ENCODE data around the gene SYNE1. TPM values are rescaled to one million over a fixed set of nuclear protein-coding genes. Genes with fewer than 3 reads are reported as not detected.

The SYNE1 gene
- total RNA-seq, 1 experiment from 2014 or later: 3.0 TPM

- no peak for DNase-seq
- WGBS (ENCODE audit: extremely low coverage, insufficient read length, low lambda C conversion rate): no CpG with 5 or more reads among the region's 2 CpGs
- Histone ChIP-seq H3K14ac (ENCODE audit: insufficient read depth, low read length) (no peak overlapping the region), H2BK5ac (ENCODE audit: insufficient read length, low read length) (no peak overlapping the region), H2BK20ac (ENCODE audit: low read depth, low read length, poor library complexity, severe bottlenecking) (no peak overlapping the region), H3K79me2 (ENCODE audit: insufficient read depth, low read length) (no peaks in the 10 kb centered on the region), H3T11ph (ENCODE audit: low read length) (no peak overlapping the region), H2BK15ac (ENCODE audit: low read depth, low read length) (no peak overlapping the region), H3K56ac (ENCODE audit: insufficient read length, low read depth, low read length) (no peak overlapping the region), H3K9ac (ENCODE audit: extremely low read depth, insufficient read length, low read length) (no peak overlapping the region), H3K18ac (ENCODE audit: insufficient read length, low read depth, low read length) (no peak overlapping the region), H3K9me3 (ENCODE audit: control insufficient read depth, low read depth, low read length) (peaks cover 5% of the 10 kb centered on the region), H4K8ac (replicated peaks; ENCODE audit: insufficient read length, low read depth, low read length) (no peak overlapping the region), H3K23me2 (ENCODE audit: insufficient read length, low read depth, low read length, poor library complexity, severe bottlenecking) (no peaks in the 10 kb centered on the region), H3K27ac (ENCODE audit: insufficient read length, low read depth, low read length) (no peak overlapping the region), H2AFZ (ENCODE audit: low read length) (no peak overlapping the region), H2BK12ac (ENCODE audit: insufficient read length, low read depth, low read length) (no peak overlapping the region), H2AK5ac (ENCODE audit: insufficient read length, low read length) (no peak overlapping the region), H3K4ac (ENCODE audit: low read depth, low read length) (no peak overlapping the region), H4K20me1 (ENCODE audit: control insufficient read depth, insufficient read depth, insufficient read length) (no peaks in the 10 kb centered on the region), H4K5ac (ENCODE audit: insufficient read length, low read depth, low read length) (no peak overlapping the region), H3K4me1 (ENCODE audit: insufficient read depth, low read length) (no peaks in the 10 kb centered on the region; the same call in 1 of the 2 replicates), H3K23ac (ENCODE audit: insufficient read length, low read depth, low read length) (no peak overlapping the region), H2BK120ac (ENCODE audit: low read depth, low read length, poor library complexity, severe bottlenecking) (no peak overlapping the region), H3K79me1 (ENCODE audit: insufficient read depth, low read depth, low read length, poor library complexity, severe bottlenecking) (no peaks in the 10 kb centered on the region), H3K27me3 (ENCODE audit: insufficient read depth, low read length) (no peaks in the 10 kb centered on the region), H4K91ac (ENCODE audit: insufficient read length, low read depth, low read length) (no peak overlapping the region), H3K4me2 (ENCODE audit: insufficient read depth, insufficient read length, low read length) (no peak overlapping the region)
- Mint-ChIP-seq H3K4me3 (no peak overlapping the region), H3K27me3 (ENCODE audit: low read depth) (no peaks in the 10 kb centered on the region), H3K36me3 (ENCODE audit: insufficient read depth in 1 of 3, low read depth in 3 of 3) (peaks cover 7 to 19% (median 14%) of the 10 kb centered on the region in 3 experiments), H3K27ac (no peak overlapping the region), H3K9me3 (peaks cover 11 to 12% of the 10 kb centered on the region in 2 experiments; a peak in 4 of 5 replicates), H3K4me1 (peaks cover 0 to 5% of the 10 kb centered on the region in 2 experiments; a peak in 2 of 4 replicates)
- TF ChIP-seq, protein P1, sequence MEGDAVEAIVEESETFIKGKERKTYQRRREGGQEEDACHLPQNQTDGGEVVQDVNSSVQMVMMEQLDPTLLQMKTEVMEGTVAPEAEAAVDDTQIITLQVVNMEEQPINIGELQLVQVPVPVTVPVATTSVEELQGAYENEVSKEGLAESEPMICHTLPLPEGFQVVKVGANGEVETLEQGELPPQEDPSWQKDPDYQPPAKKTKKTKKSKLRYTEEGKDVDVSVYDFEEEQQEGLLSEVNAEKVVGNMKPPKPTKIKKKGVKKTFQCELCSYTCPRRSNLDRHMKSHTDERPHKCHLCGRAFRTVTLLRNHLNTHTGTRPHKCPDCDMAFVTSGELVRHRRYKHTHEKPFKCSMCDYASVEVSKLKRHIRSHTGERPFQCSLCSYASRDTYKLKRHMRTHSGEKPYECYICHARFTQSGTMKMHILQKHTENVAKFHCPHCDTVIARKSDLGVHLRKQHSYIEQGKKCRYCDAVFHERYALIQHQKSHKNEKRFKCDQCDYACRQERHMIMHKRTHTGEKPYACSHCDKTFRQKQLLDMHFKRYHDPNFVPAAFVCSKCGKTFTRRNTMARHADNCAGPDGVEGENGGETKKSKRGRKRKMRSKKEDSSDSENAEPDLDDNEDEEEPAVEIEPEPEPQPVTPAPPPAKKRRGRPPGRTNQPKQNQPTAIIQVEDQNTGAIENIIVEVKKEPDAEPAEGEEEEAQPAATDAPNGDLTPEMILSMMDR (conservative IDR thresholded peaks at IDR 0.05): no peak
Observed at GRCh38 chr6:152226119-152226518, 411.0 kb downstream of the SYNE1 start.
